Osteoblast (primary cell): Measurements from ENCODE around the gene CITED4. TPM values are rescaled to one million over a fixed set of nuclear protein-coding genes. Genes with fewer than 3 reads are reported as not detected.
A peak's percentile ranks its signal among the peaks of the same experiment; 100 is the strongest.

Source experiments
- DNase-seq: peaks from one replicate; pipeline ENCODE4 v3.0.0; 2011; ENCODE audit warnings: low spot score, mixed read lengths; ENCODE audit not compliant: insufficient read length; ENCODE audit errors: missing footprints
- H2AFZ ChIP-seq: 2 replicates; pipeline ENCODE4 v1.6.0; 2011; ENCODE audit warnings: mild to moderate bottlenecking, low read length
- H3K27ac ChIP-seq: 2 replicates; pipeline ENCODE4 v1.5.1; 2011; ENCODE audit warnings: mild to moderate bottlenecking, low read depth, low read length, moderate library complexity
- H3K27me3 ChIP-seq: 2 replicates; pipeline ENCODE4 v1.6.0; 2012; ENCODE audit warnings: mild to moderate bottlenecking, control low read depth, inconsistent platforms, low read length, moderate library complexity; ENCODE audit not compliant: insufficient read depth
- H3K36me3 ChIP-seq: 2 replicates; pipeline ENCODE4 v1.5.1; 2011; ENCODE audit warnings: mild to moderate bottlenecking, low read length, control low read depth, moderate library complexity; ENCODE audit not compliant: insufficient read depth
- H3K4me1 ChIP-seq: 2 replicates; pipeline ENCODE4 v1.5.1; 2011; ENCODE audit warnings: mild to moderate bottlenecking, low read length, control low read depth, moderate library complexity; ENCODE audit not compliant: insufficient read depth
- H3K4me2 ChIP-seq: 2 replicates; pipeline ENCODE4 v1.6.0; 2011; ENCODE audit warnings: mild to moderate bottlenecking, low read length; ENCODE audit not compliant: insufficient read depth
- H3K4me3 ChIP-seq: fragments of 200-600 bp; sonication (generic); 3 replicates; pipeline ENCODE4 v1.5.1; 2012; ENCODE audit warnings: mild to moderate bottlenecking, low read length, inconsistent platforms; ENCODE audit not compliant: insufficient read depth
- H3K79me2 ChIP-seq: 2 replicates; pipeline ENCODE4 v1.6.0; 2012; ENCODE audit warnings: mild to moderate bottlenecking, low read length, control low read depth, inconsistent platforms; ENCODE audit not compliant: insufficient read depth
- H3K9me3 ChIP-seq: 2 replicates; pipeline ENCODE4 v1.5.1; 2011; ENCODE audit warnings: low read depth, low read length, control low read depth
- H4K20me1 ChIP-seq: 2 replicates; pipeline ENCODE4 v1.6.0; 2012; ENCODE audit warnings: mild to moderate bottlenecking, low read length, control low read depth; ENCODE audit not compliant: insufficient read depth
- CTCF ChIP-seq: IDR thresholded peaks from 2 replicates; pipeline ENCODE4 v1.5.1; 2011; ENCODE audit warnings: mild to moderate bottlenecking, low read depth, low read length, moderate library complexity; ENCODE audit errors: extremely low read depth
- total RNA-seq: library from RNA; depleted of rRNA; stranded (reverse); fragments of >200 nt; gene quantifications from 2 replicates; pipeline ENCODE4 v1.2.3, GENCODE V29; 2012

The CITED4 gene
- total RNA-seq, 1 donor: 3.3 TPM

GRCh38 chr1:40876891-40877290, 14.7 kb upstream of the CITED4 start:
- Histone ChIP-seq H3K27ac (peak overlapping the region; percentile 92), H3K79me2 (no peaks in the 10 kb centered on the region), H2AFZ (no peak overlapping the region), H3K4me2 (no peak overlapping the region), H3K9me3 (peaks cover 6% of the 10 kb centered on the region), H3K36me3 (no peaks in the 10 kb centered on the region), H3K27me3 (no peaks in the 10 kb centered on the region), H3K4me1 (peaks cover 36% of the 10 kb centered on the region), H4K20me1 (no peaks in the 10 kb centered on the region), H3K4me3 (no peak overlapping the region)
- DNase-seq: no peak
- no peak for TF ChIP-seq CTCF

GRCh38 chr1:40876436-40876761, 14.2 kb upstream of the CITED4 start:
- DNase-seq: no peak
- Histone ChIP-seq H3K4me1 (peaks cover 36% of the 10 kb centered on the region), H4K20me1 (no peaks in the 10 kb centered on the region), H3K27me3 (no peaks in the 10 kb centered on the region), H3K27ac (peak overlapping the region; percentile 92), H3K4me2 (no peak overlapping the region), H3K79me2 (no peaks in the 10 kb centered on the region), H2AFZ (no peak overlapping the region), H3K4me3 (no peak overlapping the region), H3K36me3 (no peaks in the 10 kb centered on the region), H3K9me3 (peaks cover 6% of the 10 kb centered on the region)
- no peak for TF ChIP-seq CTCF

- Histone ChIP-seq H3K4me1 (peaks cover 35% of the 10 kb centered on the region), H3K27me3 (no peaks in the 10 kb centered on the region), H3K79me2 (no peaks in the 10 kb centered on the region), H3K9me3 (peaks cover 10% of the 10 kb centered on the region), H4K20me1 (no peaks in the 10 kb centered on the region), H3K36me3 (no peaks in the 10 kb centered on the region), H3K4me3 (no peak overlapping the region), H3K27ac (no peak overlapping the region), H2AFZ (peak overlapping the region; percentile 69), H3K4me2 (no peak overlapping the region)
- DNase-seq: no peak
- no peak for TF ChIP-seq CTCF
Observed at GRCh38 chr1:40873863-40874472, 11.8 kb upstream of the CITED4 start.

GRCh38 chr1:40872276-40872675, 10.1 kb upstream of the CITED4 start:
- H3K9me3 ChIP-seq: peaks cover 10% of the 10 kb centered on the region
- no peak overlapping the region for H3K4me2 ChIP-seq
- peaks cover 26% of the 10 kb centered on the region for H3K4me1 ChIP-seq
- TF ChIP-seq CTCF: no peak
- H2AFZ ChIP-seq: no peak overlapping the region
- DNase-seq: no peak
- H3K79me2 ChIP-seq: no peaks in the 10 kb centered on the region
- no peaks in the 10 kb centered on the region for H3K27me3 ChIP-seq
- no peak overlapping the region for H3K27ac ChIP-seq
- no peak overlapping the region for H3K4me3 ChIP-seq
- no peaks in the 10 kb centered on the region for H4K20me1 ChIP-seq
- no peaks in the 10 kb centered on the region for H3K36me3 ChIP-seq
